Breast epithelium (tissue), 3 donors: Measurements from ENCODE around the gene SHROOM3.

ENCODE experiments used
- POLR2AphosphoS5 ChIP-seq, 3 donors: sonication (generic); formaldehyde crosslinking; IDR thresholded peaks; one replicate each; pipeline ENCODE4 v1.6.1; 2017; ENCODE audit warnings: antibody characterized with exemption in 3 of 3
- TF ChIP-seq, protein P1 (sequence below), 3 donors: fragments of 450-650 bp; IDR thresholded peaks; one replicate each; pipeline ENCODE4 v1.5.1; 2016 to 2017; ENCODE audit warnings: antibody characterized with exemption in 3 of 3, mild to moderate bottlenecking in 3 of 3, moderate library complexity in 3 of 3

DNA sequence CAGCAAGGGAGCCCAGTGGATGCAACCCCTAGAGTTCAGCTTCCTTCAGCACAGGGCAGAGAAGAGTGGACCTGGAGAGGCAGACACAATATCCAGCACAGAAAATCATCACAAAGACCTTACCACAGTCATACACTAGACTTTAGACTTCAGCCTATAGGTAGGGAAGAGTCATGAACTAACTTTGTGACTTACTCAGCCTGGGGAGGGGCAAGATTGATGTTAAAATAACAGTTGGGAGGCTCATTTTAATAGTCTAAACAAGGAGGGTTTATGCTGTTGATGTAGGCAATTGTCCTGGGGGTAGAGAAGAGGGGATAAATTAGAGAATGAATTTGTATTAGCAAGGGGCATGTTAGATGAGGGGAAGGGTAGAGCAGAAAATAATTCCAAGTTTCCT, 338.7 kb downstream of the SHROOM3 start:
- no peak for TF ChIP-seq POLR2AphosphoS5 (IDR thresholded peaks at IDR 0.05)
- TF ChIP-seq, protein P1, sequence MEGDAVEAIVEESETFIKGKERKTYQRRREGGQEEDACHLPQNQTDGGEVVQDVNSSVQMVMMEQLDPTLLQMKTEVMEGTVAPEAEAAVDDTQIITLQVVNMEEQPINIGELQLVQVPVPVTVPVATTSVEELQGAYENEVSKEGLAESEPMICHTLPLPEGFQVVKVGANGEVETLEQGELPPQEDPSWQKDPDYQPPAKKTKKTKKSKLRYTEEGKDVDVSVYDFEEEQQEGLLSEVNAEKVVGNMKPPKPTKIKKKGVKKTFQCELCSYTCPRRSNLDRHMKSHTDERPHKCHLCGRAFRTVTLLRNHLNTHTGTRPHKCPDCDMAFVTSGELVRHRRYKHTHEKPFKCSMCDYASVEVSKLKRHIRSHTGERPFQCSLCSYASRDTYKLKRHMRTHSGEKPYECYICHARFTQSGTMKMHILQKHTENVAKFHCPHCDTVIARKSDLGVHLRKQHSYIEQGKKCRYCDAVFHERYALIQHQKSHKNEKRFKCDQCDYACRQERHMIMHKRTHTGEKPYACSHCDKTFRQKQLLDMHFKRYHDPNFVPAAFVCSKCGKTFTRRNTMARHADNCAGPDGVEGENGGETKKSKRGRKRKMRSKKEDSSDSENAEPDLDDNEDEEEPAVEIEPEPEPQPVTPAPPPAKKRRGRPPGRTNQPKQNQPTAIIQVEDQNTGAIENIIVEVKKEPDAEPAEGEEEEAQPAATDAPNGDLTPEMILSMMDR (IDR thresholded peaks at IDR 0.05): no peak
